NK-92 (cell line): ENCODE data around the gene ZIC5.

Experiments
- DNase-seq: peaks from one replicate; lab custom pipeline; 2025; ENCODE audit not compliant: unreplicated experiment; lab: John Stamatoyannopoulos, UW

ZIC5 gene

GRCh38 chr13:99976575-99976974 is 5.0 kb upstream of the ZIC5 start:
- no peak for DNase-seq

- DNase-seq: no peak
Observed at GRCh38 chr13:99975626-99976025, 4.1 kb upstream of the ZIC5 start.

- DNase-seq: no peak
Observed at GRCh38 chr13:99974939-99975561, 3.5 kb upstream of the ZIC5 start.

DNA sequence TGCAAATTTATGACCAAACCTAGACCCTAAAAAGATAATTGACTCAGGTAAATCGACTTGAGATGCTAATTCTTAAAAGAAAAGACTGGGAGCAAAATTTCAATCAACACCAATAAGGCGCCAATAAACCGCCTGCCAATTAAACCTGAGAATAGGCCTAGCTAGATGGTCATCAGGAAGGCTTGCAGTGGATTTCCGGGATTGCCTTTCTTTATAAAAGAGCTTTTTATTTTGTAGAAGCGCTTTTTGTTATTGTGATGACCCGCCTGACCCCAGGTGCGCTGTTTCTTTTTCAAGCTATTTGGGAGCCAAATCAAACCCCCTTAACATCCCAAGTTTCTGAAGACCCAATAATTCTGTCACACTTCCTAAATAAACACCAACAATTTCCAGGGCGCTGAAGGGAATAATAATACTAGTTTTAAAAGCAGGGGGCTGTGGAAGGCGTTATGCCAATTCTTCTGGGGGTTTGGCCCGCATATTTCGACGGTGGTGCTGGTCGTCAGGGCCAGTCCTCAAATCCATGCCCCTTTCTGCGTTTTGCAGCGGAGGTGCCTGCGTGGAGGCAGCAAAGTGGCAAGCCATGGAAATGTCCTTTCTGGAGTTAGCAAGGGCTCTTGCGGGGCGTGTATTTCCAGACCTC is 2.9 kb upstream of the ZIC5 start:
- no peak for DNase-seq

DNA sequence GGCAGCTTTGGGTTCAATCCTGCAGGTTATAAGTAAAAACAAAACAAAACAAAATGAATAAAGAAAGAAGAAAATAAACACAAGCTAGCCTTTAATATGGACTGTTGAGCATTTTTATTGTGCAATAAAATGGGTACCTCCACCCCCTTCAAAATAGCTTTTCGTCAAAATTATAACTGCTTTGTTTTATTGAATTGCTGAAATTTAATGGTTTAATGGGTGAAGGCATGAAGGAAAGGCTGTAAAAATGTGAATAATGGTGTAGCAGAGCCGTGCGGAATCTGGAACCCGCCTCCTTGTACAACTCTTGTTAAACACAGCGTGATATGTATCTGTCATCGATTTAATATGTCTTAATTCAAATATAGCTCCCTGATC is 2.2 kb upstream of the ZIC5 start:
- no peak for DNase-seq

DNA sequence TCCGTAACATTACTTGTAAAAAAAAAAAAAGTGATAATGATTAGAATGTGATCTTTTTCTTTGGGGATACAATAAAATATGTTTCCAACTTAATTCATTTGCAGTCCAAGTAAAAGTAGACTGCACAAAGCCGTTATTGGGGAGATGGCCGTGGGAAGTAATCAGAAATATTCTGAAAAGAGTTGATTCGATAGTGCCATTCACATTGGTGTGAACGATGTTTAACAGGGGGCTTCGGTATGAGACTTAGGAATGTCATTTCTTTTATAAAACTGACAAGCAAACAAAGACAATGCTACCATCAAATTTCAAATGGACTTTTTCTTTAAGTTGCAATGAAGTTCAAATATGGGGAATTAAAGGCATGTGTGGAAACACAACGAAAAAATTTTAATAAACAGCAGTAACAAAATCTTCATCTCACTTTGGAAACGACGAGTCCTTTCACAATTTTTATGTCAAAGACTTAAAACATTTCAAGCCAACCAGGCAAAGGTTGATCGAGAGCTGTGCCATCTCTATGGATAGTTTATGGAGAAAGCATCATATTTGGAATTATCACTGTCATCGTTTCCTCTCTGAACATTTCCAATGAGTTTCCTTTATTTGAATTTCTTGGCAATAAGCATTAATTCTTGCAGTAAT is 1.7 kb upstream of the ZIC5 start:
- no peak for DNase-seq

- no peak for DNase-seq
Observed at GRCh38 chr13:99972190-99972731, 694 bp upstream of the ZIC5 start.

DNA sequence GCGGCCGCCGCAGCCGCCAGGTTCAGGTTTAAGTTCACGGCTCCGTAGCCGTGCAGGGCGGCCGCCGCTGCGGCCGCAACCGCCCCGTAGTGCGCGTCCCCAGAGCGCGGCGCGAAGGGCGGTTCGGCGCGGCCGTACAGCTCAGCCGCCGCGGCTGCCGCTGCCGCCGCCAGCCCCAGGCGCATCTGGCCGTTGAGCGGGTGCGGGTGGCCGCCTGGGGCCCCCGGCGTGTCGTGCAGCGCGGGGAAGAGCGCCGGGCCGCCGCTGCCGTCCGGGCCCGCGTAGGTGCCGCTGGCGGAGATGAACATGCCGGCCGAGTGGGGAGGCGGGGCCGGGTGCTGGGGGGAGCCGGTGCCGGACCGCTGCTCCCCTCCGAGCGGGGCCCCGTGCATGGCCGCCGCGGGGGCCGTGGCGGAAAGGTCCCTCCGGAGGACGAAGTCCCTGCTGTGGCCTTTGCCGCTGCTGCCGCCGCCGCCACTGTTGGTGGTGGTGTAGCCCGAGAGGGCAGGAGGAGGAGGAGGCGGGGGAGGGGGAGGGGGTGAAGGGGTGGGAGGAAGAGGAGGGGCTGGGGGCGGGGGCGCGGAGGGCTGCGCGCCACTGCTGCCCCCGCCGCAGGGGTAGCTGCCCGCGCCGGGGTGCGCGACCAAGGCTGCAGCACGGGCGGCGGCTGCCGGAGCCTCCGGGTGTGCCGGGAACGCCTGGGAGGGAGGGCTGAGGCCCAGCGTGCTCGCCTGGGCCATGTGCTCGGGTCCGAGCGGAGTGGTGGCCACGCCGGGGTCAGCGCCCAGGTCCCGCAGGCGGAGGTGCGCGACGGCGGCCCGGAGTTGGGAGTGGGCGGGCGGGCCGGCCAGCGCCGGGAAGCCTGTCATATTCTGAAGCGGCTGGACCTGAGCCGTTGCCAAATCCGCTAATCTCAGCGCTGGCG is 654 bp downstream of the ZIC5 start:
- DNase-seq: no peak

DNA sequence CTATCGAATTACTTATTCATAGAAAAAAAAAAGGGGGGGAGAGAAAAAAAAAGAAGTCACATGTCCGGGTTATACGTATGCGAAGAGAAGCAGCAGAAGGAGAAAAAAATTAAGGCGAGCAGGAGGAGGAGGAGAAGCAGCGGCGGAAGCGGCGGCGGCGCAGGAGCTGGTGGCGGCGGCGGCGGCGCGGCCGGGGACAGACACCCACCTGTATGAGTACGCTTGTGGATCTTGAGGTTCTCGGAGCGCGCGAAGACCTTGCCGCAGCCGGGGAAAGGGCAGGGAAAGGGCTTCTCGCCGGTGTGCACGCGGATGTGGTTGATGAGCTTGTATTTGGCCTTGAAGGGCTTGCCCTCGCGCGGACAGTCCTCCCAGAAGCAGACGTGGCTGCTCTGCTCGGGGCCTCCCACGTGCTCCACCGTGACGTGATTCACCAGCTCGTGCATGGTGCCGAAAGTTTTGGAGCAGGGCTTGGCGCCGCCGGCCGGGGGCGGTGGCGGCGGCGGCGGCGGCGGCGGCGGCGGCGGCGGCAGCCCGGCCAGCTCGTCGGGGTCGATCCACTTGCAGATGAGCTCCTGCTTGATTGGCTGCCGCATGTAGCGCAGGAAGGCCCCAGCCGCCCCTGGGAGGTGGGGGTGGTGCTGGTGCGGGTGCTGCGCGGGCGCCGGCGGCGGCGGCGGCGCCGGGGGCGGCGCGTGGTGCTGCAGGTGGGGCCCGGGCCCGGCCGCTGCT is 1.5 kb downstream of the ZIC5 start:
- no peak for DNase-seq

GRCh38 chr13:99969453-99969918 is 2.1 kb downstream of the ZIC5 start:
- no peak for DNase-seq

DNA sequence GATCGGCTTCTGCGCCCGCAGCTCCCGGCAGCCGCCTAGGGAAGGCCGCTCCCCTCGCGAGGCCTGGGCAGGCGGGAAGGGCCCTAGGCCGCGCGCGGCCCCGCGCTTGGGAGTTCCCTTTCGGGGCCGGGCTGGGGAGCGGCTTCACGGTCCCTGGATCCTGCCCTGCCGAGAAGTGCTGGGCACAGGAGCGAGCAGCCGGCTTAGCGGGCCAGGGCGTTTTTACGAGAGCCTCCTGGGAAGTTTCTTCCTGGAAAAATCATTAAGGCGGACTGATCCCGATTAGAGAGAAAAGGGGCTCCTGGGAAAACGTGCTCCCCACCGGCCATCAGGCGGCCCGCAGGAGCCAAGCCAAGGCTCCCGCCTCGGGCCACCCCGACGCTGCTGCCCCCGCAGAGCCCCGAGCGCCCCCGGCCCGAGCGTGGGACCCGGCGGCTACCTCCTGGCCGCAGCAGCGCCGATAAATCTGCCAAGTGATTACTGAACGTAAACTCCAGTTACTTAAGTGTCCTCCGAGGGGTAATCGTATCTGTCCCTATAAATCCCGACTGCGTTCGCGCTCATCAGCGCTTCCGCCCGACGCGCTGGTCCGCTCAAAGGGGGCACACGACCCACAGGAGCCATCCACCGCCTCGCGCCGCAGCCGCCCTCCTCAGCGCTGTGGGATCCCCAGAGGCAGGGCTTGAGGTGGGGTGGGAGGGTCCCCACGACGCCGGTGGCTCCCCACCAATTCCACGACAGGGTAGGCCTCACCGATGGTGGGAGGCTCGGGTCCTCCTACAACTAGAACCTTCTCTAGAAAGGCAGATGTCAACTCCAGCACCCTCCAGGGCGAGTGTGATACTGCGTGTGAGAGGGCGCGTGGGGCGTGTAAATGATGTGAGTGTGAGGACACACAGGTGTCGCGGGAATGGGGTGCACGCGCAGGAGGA is 2.8 kb downstream of the ZIC5 start:
- DNase-seq: no peak

- DNase-seq: no peak
Observed at GRCh38 chr13:99967869-99968520, 3.6 kb downstream of the ZIC5 start.

GRCh38 chr13:99967498-99967868 is 4.1 kb downstream of the ZIC5 start:
- no peak for DNase-seq

GRCh38 chr13:99966064-99966805 is 5.3 kb downstream of the ZIC5 start:
- no peak for DNase-seq

GRCh38 chr13:99965329-99966000 is 6.1 kb downstream of the ZIC5 start:
- no peak for DNase-seq

- no peak for DNase-seq
Observed at GRCh38 chr13:99963816-99964339, 7.7 kb downstream of the ZIC5 start.

DNA sequence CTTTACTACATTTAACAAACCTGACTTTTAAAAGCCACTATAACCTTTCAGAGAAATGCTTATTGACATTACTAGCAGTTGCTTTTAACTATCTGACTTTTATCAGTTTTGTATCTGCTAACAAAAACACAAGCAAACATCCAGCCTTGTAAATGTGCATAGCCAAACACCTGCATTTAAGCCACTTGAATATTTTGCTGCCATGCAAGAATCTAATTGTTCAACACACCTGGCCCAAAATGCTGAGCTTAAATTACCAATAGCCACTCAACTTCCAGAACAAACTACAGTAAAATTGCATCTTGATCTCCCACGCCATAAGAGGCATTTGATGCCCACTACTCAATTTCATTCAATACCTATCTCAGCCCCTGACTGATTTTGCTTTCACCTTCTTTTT is 9.3 kb downstream of the ZIC5 start:
- no peak for DNase-seq
